Measurements from ENCODE around the gene SPACA4. TPM values are rescaled to one million over a fixed set of nuclear protein-coding genes. Genes with fewer than 3 reads are reported as not detected.

Gene SPACA4
- polyA plus RNA-seq, 3 donors = not detected

- Mint-ChIP-seq H3K4me1 (peaks cover 2% of the 10 kb centered on the region), H3K36me3 (no peaks in the 10 kb centered on the region), H3K4me3 (no peak overlapping the region), H3K9me3 (peaks cover 0 to 2% (median 0%) of the 10 kb centered on the region in 7 donors), H3K27ac (no peak overlapping the region), H3K27me3 (ENCODE audit: low read depth in 3 of 3) (peaks cover 0 to 10% (median 8%) of the 10 kb centered on the region in 3 donors)
- Histone ChIP-seq H3K4me3 (replicated peaks in 1 of 3; ENCODE audit: low read depth in 2 of 3, low read length in 3 of 3) (no peak overlapping the region), H3K27ac (ENCODE audit: low read depth in 1 of 2, low read length in 2 of 2) (no peak overlapping the region), H4K20me1 (ENCODE audit: insufficient read depth, low read length) (no peaks in the 10 kb centered on the region), H3K27me3 (ENCODE audit: control insufficient read depth in 2 of 2, insufficient read depth in 2 of 2, low read length in 2 of 2) (no peaks in the 10 kb centered on the region), H3K9me3 (replicated peaks in 1 of 2; ENCODE audit: control insufficient read depth in 1 of 2, insufficient read depth in 1 of 2, low read length in 2 of 2) (no peaks in the 10 kb centered on the region), H3K4me1 (ENCODE audit: control insufficient read depth in 1 of 2, insufficient read depth in 2 of 2, low read length in 2 of 2) (peaks cover 0 to under 1% of the 10 kb centered on the region in 2 donors), H2AFZ (ENCODE audit: insufficient read depth, low read depth, low read length, poor library complexity, severe bottlenecking) (no peak overlapping the region), H3K79me2 (ENCODE audit: insufficient read depth, low read length) (no peaks in the 10 kb centered on the region), H3K9ac (ENCODE audit: insufficient read depth, low read length, poor library complexity, severe bottlenecking) (no peak overlapping the region), H3K4me2 (replicated peaks; ENCODE audit: extremely low read depth, low read length, poor library complexity, severe bottlenecking) (no peak overlapping the region), H3K36me3 (replicated peaks in 1 of 2; ENCODE audit: control insufficient read depth in 1 of 2, insufficient read depth in 2 of 2, low read length in 2 of 2) (no peaks in the 10 kb centered on the region)
- TF ChIP-seq CTCF (IDR thresholded peaks at IDR 0.05) = no peak
- no peak for DNase-seq
- WGBS (ENCODE audit: insufficient coverage) = 94% methylated on average over 39 of the region's 39 CpGs
- intact Hi-C loops (cut with micrococcal nuclease) = no loop called here
Observed at GRCh38 chr19:48603449-48603848, 3.1 kb upstream of the SPACA4 start.

- H3K27ac Mint-ChIP-seq = no peak overlapping the region
- 95% methylated on average over 6 of the region's 9 CpGs for WGBS (ENCODE audit: insufficient coverage)
- intact Hi-C loops (cut with micrococcal nuclease) = no loop called here
Observed at GRCh38 chr19:48603850-48604249, 2.7 kb upstream of the SPACA4 start.

More at GRCh38 chr19:48603850-48604249, 2.7 kb upstream of the SPACA4 start:
- Histone ChIP-seq H3K27me3 (ENCODE audit: control insufficient read depth in 2 of 2, insufficient read depth in 2 of 2, low read length in 2 of 2) (no peaks in the 10 kb centered on the region), H2AFZ (ENCODE audit: insufficient read depth, low read depth, low read length, poor library complexity, severe bottlenecking) (no peak overlapping the region), H4K20me1 (ENCODE audit: insufficient read depth, low read length) (no peaks in the 10 kb centered on the region), H3K36me3 (replicated peaks in 1 of 2; ENCODE audit: control insufficient read depth in 1 of 2, insufficient read depth in 2 of 2, low read length in 2 of 2) (no peaks in the 10 kb centered on the region), H3K9me3 (replicated peaks in 1 of 2; ENCODE audit: control insufficient read depth in 1 of 2, insufficient read depth in 1 of 2, low read length in 2 of 2) (no peaks in the 10 kb centered on the region), H3K79me2 (ENCODE audit: insufficient read depth, low read length) (no peaks in the 10 kb centered on the region), H3K9ac (ENCODE audit: insufficient read depth, low read length, poor library complexity, severe bottlenecking) (no peak overlapping the region), H3K4me1 (ENCODE audit: control insufficient read depth in 1 of 2, insufficient read depth in 2 of 2, low read length in 2 of 2) (peaks cover 1 to 4% of the 10 kb centered on the region in 2 donors), H3K4me3 (replicated peaks in 1 of 3; ENCODE audit: low read depth in 2 of 3, low read length in 3 of 3) (no peak overlapping the region), H3K4me2 (replicated peaks; ENCODE audit: extremely low read depth, low read length, poor library complexity, severe bottlenecking) (no peak overlapping the region), H3K27ac (ENCODE audit: low read depth in 1 of 2, low read length in 2 of 2) (no peak overlapping the region)
- Mint-ChIP-seq H3K4me3 (no peak overlapping the region), H3K27me3 (ENCODE audit: low read depth in 3 of 3) (peaks cover under 1 to 8% (median 6%) of the 10 kb centered on the region in 3 donors), H3K36me3 (no peaks in the 10 kb centered on the region), H3K4me1 (peaks cover 6% of the 10 kb centered on the region), H3K9me3 (no peaks in the 10 kb centered on the region)
- no peak for TF ChIP-seq CTCF (IDR thresholded peaks at IDR 0.05)
- DNase-seq = no peak
